HPDE6-E6E7 (cell line): ENCODE data around the gene PPM1M.

Experiments
- DNase-seq: peaks from one replicate; pipeline ENCODE4 v3.0.0; 2011; ENCODE audit warnings: missing footprints; ENCODE audit errors: extremely low spot score

PPM1M gene, protein sequence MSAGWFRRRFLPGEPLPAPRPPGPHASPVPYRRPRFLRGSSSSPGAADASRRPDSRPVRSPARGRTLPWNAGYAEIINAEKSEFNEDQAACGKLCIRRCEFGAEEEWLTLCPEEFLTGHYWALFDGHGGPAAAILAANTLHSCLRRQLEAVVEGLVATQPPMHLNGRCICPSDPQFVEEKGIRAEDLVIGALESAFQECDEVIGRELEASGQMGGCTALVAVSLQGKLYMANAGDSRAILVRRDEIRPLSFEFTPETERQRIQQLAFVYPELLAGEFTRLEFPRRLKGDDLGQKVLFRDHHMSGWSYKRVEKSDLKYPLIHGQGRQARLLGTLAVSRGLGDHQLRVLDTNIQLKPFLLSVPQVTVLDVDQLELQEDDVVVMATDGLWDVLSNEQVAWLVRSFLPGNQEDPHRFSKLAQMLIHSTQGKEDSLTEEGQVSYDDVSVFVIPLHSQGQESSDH

GRCh38 chr3:52245322-52246263 is at the start of gene PPM1M:
Gene PPM1M (plus strand): TSS chr3:52245759. CDS start chr3:52245825, 66 bp downstream.
- no peak for DNase-seq

DNA sequence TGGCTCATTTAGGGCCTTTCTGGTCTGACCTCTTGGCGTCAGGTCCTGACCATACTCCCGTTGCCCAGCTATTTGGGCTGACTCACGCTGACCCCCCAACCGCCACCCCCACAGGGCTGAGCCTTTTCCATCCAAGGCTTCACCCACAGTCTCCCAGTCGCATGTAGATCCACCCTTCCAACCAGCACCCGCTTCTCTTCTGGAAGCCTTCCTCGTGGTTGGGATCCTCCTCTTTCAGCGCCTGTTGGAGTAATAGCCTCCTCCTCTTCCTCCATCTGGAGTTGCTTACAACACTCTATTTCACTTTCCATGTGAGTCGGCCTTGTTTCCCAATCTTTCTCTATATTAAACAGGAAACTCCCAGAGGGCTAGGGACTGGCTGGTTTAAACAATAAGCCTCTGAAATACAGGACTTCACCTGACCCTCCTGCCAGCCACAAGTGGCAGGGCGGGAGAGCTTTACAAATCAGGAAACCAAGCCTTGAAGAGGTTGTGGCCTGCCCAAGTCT is 49.7 kb upstream of the PPM1M start:
- no peak for DNase-seq

DNA sequence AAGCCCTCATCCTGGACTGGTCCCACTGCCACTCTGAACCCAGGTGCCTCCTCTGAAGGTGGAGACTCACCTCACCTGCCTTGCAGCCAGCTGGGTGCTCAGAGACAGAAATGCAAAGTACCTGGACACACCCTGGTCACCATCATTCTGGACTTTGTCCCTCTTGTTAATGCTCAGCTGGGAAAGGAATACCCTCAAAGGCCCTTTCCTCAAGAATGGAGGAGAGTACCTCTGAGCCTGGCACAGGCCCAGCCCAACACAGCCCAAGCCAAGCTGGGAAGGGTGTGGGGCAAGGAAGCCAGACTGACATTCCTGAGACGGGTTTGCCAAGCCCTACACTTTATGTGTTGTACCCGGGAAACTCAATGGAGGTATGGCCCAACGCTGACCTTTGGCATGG is 48.6 kb upstream of the PPM1M start:
- no peak for DNase-seq

DNA sequence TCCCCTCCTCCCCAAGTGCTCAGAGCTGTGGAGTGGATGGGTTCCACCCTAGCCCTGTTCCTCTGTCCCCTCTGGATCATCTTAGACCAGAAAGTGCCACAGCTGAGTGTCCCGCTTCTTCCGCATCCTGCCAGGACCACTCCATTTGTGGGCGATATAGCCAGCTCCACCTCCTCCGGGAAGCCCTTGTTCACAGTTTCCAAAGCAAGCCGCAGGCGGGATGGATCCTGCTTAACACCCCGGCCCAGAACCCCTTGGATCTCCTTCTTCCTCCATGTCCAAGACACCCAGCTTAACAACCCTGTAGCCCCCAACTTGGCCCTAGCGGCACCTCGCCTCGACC is 48.1 kb upstream of the PPM1M start:
- DNase-seq, result no peak

- peak; percentile 55 for DNase-seq
Measured at GRCh38 chr3:52197842-52198625, 47.5 kb upstream of the PPM1M start, which contains the start of gene ALAS1. Gene ALAS1 (plus strand): TSS chr3:52198160. CDS start chr3:52199242, 1,082 bp downstream.

DNA sequence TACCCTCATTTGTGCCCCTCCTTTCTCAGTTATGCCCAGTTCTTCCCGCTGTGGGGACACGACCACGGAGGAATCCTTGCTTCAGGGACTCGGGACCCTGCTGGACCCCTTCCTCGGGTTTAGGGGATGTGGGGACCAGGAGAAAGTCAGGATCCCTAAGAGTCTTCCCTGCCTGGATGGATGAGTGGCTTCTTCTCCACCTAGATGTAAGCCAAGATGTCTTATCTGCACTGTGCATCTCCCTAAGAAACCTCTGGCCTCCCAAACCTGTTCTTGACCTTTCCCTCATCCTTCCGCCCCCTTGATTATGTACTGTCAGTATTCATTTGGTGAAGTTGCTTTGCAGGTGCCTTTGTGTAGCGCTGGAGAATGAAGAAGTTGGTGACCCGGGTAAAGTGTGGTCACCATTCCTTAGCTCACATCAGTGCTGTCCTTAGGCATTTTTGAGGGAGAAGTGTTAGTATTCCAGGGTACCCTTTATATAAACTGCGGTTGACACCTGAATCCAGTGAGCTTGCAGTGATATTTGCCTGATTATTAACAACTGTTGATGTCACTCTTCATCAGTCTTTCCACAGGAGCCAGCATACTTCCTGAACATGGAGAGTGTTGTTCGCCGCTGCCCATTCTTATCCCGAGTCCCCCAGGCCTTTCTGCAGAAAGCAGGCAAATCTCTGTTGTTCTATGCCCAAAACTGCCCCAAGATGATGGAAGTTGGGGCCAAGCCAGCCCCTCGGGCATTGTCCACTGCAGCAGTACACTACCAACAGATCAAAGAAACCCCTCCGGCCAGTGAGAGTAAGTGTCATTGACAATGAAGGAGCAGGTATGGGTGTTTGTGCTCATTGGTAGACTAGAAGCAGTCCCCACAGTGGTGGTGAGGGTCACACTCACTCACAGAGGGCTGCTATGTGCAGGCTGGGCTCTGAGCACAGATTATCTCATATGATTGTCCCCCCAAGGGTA is 46.6 kb upstream of the PPM1M start:
- no peak for DNase-seq

DNA sequence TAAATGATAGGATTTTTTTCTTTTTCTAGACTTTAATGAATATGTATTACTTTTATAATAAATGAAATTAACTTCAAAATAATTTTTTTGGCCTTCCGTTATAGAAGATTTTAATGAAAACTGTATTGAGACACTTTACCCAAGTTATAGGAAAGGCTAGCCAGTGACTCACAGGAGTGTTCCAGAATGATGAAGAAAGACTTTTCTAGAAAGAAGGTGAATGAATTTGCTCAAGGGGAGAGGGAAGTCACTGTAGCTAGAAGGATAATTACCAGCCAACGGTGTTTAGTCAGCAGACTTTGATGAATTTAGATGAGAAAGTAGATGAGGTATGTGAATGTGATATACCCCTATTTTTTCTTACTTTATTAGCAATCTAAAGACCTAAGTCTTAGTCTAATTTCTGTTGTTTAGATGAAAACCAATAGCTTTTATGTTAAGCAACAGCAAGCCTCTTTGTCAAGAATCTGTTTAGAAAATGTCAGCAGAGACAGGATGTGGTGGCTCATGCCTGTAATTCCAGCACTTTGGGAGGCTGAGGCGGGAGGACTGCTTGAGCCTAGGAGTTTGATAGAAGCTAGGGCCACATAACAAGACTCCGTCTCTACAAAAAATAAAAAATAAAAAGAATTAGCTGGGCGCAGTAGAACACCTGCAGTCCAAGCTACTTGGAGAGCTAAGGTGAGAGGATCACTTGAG is 44.4 kb upstream of the PPM1M start:
- DNase-seq, result no peak

GRCh38 chr3:52202384-52203077 is 43.0 kb upstream of the PPM1M start:
- no peak for DNase-seq

- no peak for DNase-seq
Measured at GRCh38 chr3:52203701-52204100, 41.9 kb upstream of the PPM1M start.

- no peak for DNase-seq
Measured at GRCh38 chr3:52204337-52205073, 41.1 kb upstream of the PPM1M start.

DNA sequence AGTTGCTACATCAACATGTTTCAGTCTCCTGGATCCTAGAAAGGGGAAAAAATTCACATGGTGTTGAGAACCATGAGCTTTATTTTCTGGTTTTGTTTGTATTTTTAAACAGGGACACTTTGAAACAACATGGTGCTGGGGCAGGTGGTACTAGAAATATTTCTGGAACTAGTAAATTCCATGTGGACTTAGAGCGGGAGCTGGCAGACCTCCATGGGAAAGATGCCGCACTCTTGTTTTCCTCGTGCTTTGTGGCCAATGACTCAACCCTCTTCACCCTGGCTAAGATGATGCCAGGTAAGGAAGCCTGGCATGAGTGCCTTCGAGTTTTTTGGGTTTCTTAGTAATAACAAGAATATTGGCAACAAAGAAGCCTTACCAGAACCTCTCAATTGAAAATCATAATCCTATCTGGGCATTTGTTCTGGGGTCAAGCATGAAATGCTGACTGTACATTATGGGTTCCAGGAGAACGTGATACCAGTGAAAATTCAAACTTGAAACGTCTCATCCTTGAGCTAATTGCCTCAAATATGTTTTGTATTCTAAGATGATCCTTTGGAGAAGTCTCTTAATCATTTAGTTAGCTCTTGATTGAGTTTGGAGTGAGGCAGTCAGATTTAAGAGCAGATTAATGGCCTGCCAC is 39.7 kb upstream of the PPM1M start:
- DNase-seq, result no peak

DNA sequence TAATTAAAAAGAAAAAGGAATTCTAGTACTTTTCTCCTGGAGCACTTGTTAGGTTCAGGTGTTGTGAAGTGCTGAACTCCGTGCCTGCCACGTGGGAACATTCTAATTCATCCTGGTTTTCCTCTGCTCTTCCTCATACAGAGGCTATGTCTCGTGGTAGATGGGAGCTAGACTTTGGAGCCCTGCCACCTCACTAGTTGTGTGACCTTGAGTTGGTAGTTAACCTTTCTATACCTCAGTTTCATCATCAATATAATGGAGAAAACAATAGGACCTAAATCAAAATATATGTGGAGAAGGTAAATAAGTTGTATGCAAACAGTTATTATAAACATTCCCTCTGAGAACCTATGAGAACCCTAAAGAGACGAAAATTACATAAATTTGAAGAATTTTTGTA is 37.0 kb upstream of the PPM1M start:
- no peak for DNase-seq

DNA sequence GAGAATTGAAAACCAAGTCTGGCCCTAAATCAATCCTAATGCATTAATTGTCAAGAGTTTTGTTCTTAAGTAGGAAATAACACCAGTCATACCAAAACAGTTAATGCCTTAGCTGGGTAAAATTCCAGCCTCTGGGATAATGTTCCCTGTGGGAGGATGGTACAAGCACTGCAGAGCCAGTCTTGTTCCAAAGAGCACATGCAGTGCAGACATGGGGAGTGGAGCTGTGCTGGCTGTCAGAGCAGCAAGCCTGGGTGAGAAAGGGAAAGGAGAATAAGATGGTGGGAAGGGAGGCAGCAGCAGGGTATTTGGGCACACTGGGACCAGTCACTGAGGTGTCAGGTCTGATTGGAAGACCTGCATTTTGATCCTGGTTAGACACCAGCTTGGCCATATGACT is 35.5 kb upstream of the PPM1M start:
- DNase-seq, result no peak

DNA sequence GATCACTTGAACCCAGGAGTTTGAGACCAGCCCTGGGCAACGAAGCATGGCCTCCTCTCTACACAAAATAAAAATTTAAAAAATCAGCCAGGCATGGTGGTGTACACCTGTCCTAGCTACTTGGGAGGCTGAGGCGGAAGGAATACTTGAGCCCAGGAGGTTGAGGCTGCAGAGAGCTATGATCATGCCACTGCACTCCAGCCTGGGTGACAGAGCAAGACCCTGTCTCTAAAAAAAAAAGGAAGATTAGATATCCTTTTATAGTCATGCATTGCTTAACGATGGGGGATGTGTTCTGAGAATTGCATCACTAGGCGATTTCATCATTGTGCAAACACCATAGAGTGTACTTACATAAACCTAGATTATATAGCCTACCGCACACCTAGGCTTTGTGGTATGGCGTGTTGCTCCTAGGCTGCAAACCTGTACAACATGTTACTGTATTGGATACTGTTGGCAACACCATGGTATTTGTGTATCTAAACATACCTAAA is 35.0 kb upstream of the PPM1M start:
- no peak for DNase-seq

DNA sequence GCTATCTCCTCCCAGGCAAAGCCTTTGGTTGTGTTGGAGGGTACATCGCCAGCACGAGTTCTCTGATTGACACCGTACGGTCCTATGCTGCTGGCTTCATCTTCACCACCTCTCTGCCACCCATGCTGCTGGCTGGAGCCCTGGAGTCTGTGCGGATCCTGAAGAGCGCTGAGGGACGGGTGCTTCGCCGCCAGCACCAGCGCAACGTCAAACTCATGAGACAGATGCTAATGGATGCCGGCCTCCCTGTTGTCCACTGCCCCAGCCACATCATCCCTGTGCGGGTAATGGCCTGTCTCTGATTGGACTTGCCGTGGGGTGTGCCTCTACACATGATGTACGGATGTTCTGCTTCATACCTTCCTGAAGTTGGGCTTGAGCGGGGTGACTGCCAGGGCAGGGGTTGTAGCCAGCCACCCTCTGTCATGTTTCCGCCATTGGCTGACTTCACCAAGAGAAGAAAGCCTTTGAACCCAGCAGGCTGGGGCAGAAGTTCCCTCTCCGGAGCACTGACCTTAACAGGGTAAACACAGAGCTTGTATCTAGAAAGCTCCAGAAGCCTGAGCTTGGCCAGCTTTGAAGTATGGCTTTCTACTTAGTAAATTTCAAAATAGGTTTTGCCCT is 34.2 kb upstream of the PPM1M start:
- DNase-seq, result no peak

DNA sequence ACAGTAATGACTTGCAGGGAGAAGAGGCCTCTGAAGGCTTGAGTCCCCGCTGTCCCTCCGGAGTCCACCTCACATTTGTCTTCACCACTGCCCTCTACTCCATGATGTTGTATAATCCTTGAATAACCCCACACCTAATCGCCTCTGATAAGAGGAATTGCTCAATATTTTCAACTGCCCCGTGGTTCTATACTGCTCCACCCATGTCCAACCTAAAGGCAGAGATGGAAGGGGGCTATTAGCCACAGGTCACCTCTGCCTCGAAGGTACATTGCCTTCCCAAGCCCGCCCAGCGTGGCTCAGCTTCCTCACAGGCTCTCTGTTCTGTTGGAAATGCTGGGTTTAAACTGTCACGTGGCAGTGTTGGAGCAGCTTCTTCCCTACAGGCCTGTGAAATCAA is 32.6 kb upstream of the PPM1M start:
- no peak for DNase-seq

DNA sequence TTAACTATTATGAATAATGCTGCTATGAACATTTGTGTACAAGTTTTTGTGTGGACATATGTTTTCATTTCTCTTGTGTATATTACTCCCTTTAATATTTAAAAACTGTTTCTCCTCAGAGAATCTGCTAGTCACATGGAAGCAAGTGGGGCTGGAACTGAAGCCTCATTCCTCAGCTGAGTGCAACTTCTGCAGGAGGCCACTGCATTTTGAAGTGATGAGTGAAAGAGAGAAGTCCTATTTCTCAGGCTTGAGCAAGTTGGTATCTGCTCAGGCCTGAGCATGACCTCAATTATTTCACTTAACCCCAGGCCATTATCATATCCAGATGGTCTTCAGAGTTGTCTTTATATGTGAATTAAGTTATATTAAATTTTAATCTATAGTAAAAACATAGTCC is 31.7 kb upstream of the PPM1M start:
- DNase-seq, result no peak
